Kidney (tissue), 14 donors: ENCODE results near the gene ANKMY1. TPM values are rescaled to one million over a fixed set of nuclear protein-coding genes. Genes with fewer than 3 reads are reported as not detected.

Source experiments
- DNase-seq, 5 donors: peaks; one replicate each; pipeline ENCODE4 v3.0.0-alpha.2; 2013 to 2020
- FAIRE-seq: peaks from 2 replicates; lab custom pipeline; 2012; peaks lifted over from hg19 to GRCh38; lab: Jason Lieb, UNC
- H3K27ac ChIP-seq, 2 donors: one replicate each; pipeline ENCODE4 v1.7.0; 2013; ENCODE audit warnings: low read depth in 2 of 2, low read length in 2 of 2, inconsistent platforms in 1 of 2
- H3K27me3 ChIP-seq: one replicate; pipeline ENCODE4 v1.7.1; 2013; ENCODE audit warnings: low read length, inconsistent platforms; ENCODE audit not compliant: control insufficient read depth, insufficient read depth
- H3K36me3 ChIP-seq, 3 donors: one replicate each; pipeline versions ENCODE4 v1.7.0 to v1.7.1; 2013; ENCODE audit warnings: low read length in 3 of 3, control low read depth in 1 of 3, inconsistent platforms in 1 of 3; ENCODE audit not compliant: insufficient read depth in 3 of 3, control insufficient read depth in 2 of 3
- H3K4me1 ChIP-seq, 3 donors: one replicate each; pipeline versions ENCODE4 v1.7.0 to v1.7.1; 2013; ENCODE audit warnings: low read length in 3 of 3, inconsistent platforms in 1 of 3, low read depth in 1 of 3; ENCODE audit not compliant: control insufficient read depth in 2 of 3, insufficient read depth in 2 of 3
- H3K4me3 ChIP-seq, 3 donors: one replicate each; pipeline versions ENCODE4 v1.7.0 to v1.8.1; 2013; ENCODE audit warnings: low read length in 3 of 3, control low read depth in 1 of 3, inconsistent platforms in 1 of 3
- H3K9ac ChIP-seq, 3 donors: one replicate each; pipeline versions ENCODE4 v1.7.0 to v1.7.1; 2013; ENCODE audit warnings: low read length in 3 of 3, control low read depth in 1 of 3, inconsistent platforms in 1 of 3
- H3K9me3 ChIP-seq, 3 donors: one replicate each; pipeline versions ENCODE4 v1.7.0 to v1.7.1; 2013; ENCODE audit warnings: low read length in 3 of 3, control low read depth in 1 of 3, inconsistent platforms in 1 of 3; ENCODE audit not compliant: control insufficient read depth in 2 of 3, insufficient read depth in 1 of 3
- CTCF ChIP-seq: IDR thresholded peaks from 3 replicates; pipeline ENCODE4 v1.5.1; 2012; ENCODE audit warnings: mild to moderate bottlenecking, moderate library complexity, borderline replicate concordance; ENCODE audit not compliant: insufficient read depth; ENCODE audit errors: extremely low read depth
- intact Hi-C: fragments of 100-400 bp; cut with DNase I; formaldehyde crosslinking; loops from one replicate; pipeline ENCODE4 v1.11.1; 2022
- polyA plus RNA-seq: library from polyadenylated mRNA; stranded (reverse); fragments of 350-450 nt; fragmentation: Illumina TruSeq; extraction: RNeasy Lipid Tissue Mini Kit (QIAGEN cat#74804); gene quantifications from one replicate; pipeline ENCODE4 v1.2.3, GENCODE V29; 2014; ENCODE audit warnings: low read depth, low replicate concordance; ENCODE audit not compliant: insufficient read depth
- total RNA-seq: library from RNA; stranded (reverse); fragmentation: NEBNext Ultra II Directional; extraction: Animal tissue kit (Norgen Biotek cat#: 25700); gene quantifications from one replicate; pipeline ENCODE4 v1.2.1, GENCODE V29; 2021
- donor health status: control.
- donor health status: control.
- donor health status: control.
- donor health status: control.
- donor health status: control.
- donor health status: DM: yes; HTN: yes; CAD: no.
- donor health status: Normal renal cell carcinoma (clear cell type).

ANKMY1 gene
- total and polyA plus RNA-seq, 2 donors from 2014 or later = 3.0 to 22.1 TPM

DNA sequence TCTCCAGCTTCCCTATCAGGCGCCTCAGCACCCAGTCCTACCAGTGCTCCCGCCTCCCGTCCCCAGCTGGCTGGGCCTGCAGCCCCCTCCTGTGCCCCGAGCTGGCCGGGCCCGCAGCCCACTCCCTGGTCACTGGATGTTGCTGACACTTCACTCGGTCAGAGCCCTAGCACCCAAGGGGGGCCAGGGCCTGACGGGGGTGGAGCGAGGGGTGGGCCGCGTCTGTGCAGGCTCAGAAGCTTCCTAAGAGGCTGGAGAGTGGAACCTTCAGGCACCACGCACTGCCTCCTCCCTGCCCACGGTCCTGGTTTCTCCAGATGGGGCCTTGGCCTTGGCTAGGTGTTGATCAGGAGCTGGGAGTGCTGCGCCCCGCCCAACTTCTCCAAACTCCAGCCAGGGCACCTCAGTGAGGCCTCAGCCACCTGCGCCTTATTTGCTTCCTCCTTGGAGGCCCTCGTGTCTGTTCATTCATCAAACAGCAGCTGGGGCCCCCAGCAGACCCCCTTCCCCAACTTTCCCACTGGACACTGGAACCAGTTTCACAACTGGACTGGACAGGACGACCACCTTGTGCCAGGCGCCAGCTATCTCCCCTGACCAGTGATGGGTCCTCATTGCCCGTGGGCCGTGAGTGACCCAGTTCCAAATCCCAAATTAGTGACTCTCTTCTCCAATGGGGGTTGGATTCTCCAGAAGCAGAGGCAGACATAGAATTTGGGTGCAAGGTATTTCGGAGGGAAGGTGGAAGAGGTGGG is 45.5 kb upstream of the ANKMY1 start:
- H3K27me3 ChIP-seq = no peaks in the 10 kb centered on the region
- intact Hi-C loops = no loop called here
- TF ChIP-seq CTCF = no peak
- FAIRE-seq (no peak), DNase-seq (peak in 2 of 5 donors; percentile 36 to 64)
- no peak overlapping the region for H3K9ac ChIP-seq
- H3K36me3 ChIP-seq = peaks cover 0 to 5% (median 0%) of the 10 kb centered on the region in 3 donors
- H3K4me3 ChIP-seq = no peak overlapping the region
- no peak overlapping the region for H3K27ac ChIP-seq
- peaks cover 0 to 4% (median 2%) of the 10 kb centered on the region in 3 donors for H3K4me1 ChIP-seq
- H3K9me3 ChIP-seq = no peaks in the 10 kb centered on the region

DNA sequence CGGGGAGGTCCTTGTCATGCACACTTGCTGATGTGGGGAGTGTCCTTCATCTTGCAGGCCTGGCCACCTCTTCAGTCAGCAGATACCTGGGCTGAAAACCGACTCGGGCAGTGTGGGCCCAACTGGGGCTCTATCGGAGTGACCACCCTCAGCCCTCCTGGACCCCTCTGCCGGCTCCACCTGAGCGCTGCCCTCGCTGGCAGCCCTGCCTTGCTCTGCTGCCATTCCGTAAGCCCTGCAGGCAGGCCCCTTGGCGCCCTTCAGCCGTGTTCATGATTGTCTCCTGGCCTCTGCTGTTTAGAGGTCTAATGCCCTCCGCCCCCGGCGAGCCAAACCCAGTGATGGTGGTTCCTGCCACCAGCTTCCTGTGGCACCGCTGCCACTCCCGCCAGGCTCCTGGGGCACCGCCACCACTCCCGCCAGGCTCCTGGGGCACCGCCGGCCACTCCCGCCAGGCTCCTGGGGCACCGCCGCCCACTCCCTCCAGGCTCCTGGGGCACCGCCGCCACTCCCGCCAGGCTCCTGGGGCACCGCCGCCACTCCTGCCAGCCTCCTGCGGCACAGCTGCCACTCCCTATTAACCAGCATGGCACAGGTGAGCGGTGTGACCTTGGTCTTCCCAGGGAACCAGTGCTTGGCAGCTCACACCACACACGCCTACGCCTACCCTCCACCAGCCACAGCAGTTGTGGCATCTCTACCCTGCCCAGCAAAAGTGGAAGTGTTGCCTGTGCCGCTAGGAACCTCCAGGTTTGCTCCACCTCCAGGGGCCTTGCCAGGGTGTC is 44.7 kb upstream of the ANKMY1 start:
- Histone ChIP-seq H3K4me3 (no peak overlapping the region), H3K36me3 (peaks cover 0 to 5% (median 0%) of the 10 kb centered on the region in 3 donors), H3K9ac (no peak overlapping the region), H3K4me1 (peaks cover 0 to 4% (median 2%) of the 10 kb centered on the region in 3 donors), H3K27me3 (no peaks in the 10 kb centered on the region), H3K9me3 (no peaks in the 10 kb centered on the region), H3K27ac (no peak overlapping the region)
- FAIRE-seq (no peak), DNase-seq (peak in 2 of 5 donors; percentile 36 to 55)
- TF ChIP-seq CTCF = no peak
- intact Hi-C loops = no loop called here

- H3K9me3 ChIP-seq = no peaks in the 10 kb centered on the region
- FAIRE-seq = no peak
- H3K27ac ChIP-seq = no peak overlapping the region
- H3K4me1 ChIP-seq = peaks cover 0 to 4% (median 2%) of the 10 kb centered on the region in 3 donors
- no peak for TF ChIP-seq CTCF
- intact Hi-C loops = no loop called here
- no peaks in the 10 kb centered on the region for H3K27me3 ChIP-seq
- H3K9ac ChIP-seq = no peak overlapping the region
- H3K36me3 ChIP-seq = peaks cover 0 to 5% (median 0%) of the 10 kb centered on the region in 3 donors
- no peak overlapping the region for H3K4me3 ChIP-seq
- DNase-seq = peak in 2 of 5 donors; percentile 28 to 72
Measured at GRCh38 chr2:240601831-240602160, 44.0 kb upstream of the ANKMY1 start.
